Activated T-helper 2 cell treated with anti-CD3 and anti-CD28 coated beads, Interferon-gamma antibody, Interleukin-2, Interleukin-4, amounts not matched to agents 10 μg/mL and 5 μg/mL and 100 μg/mL, durations not matched to agents 14 hours and 24 hours and 36 hours (primary cell): ENCODE results near the gene SPATA1. TPM values are rescaled to one million over a fixed set of nuclear protein-coding genes. Genes with fewer than 3 reads are reported as not detected.

Experiments used
- DNase-seq: peaks from one replicate; pipeline ENCODE4 v3.0.0; 2021; ENCODE audit warnings: low spot score
- H3K27ac Mint-ChIP-seq: one replicate; pipeline ENCODE4 v1.8.0; 2021; ENCODE audit warnings: mixed read lengths
- H3K27me3 Mint-ChIP-seq: one replicate; pipeline ENCODE4 v1.8.0; 2021; ENCODE audit warnings: low read depth, mixed read lengths
- H3K36me3 Mint-ChIP-seq: one replicate; pipeline ENCODE4 v1.8.0; 2021; ENCODE audit warnings: low read depth, mixed read lengths
- H3K4me1 Mint-ChIP-seq: one replicate; pipeline ENCODE4 v1.8.0; 2021; ENCODE audit warnings: low read depth, mixed read lengths
- H3K4me3 Mint-ChIP-seq: one replicate; pipeline ENCODE4 v1.8.0; 2021; ENCODE audit warnings: low read depth, mild to moderate bottlenecking, moderate library complexity, mixed read lengths
- H3K9me3 Mint-ChIP-seq: one replicate; pipeline ENCODE4 v1.8.0; 2021; ENCODE audit warnings: mixed read lengths
- intact Hi-C: fragments of 100-400 bp; cut with micrococcal nuclease; formaldehyde crosslinking; loops from one replicate; pipeline ENCODE4 v1.15.1; 2023
- total RNA-seq: library from RNA; stranded (reverse); gene quantifications from 2 replicates; pipeline ENCODE4 v1.2.3, GENCODE V29; 2022

Gene SPATA1
- total RNA-seq, 1 donor from 2014 or later, result 1.4 TPM

GRCh38 chr1:84525779-84526178, 19.6 kb downstream of the SPATA1 start:
- Mint-ChIP-seq H3K4me3 (no peak overlapping the region), H3K27ac (no peak overlapping the region), H3K27me3 (no peaks in the 10 kb centered on the region), H3K4me1 (no peaks in the 10 kb centered on the region), H3K9me3 (peaks cover 5% of the 10 kb centered on the region), H3K36me3 (peaks cover 8% of the 10 kb centered on the region)
- DNase-seq, result no peak
- intact Hi-C loops, result no loop called here

- Mint-ChIP-seq H3K27me3 (no peaks in the 10 kb centered on the region), H3K9me3 (no peaks in the 10 kb centered on the region), H3K36me3 (peaks cover 27% of the 10 kb centered on the region), H3K4me1 (peaks cover 35% of the 10 kb centered on the region), H3K27ac (no peak overlapping the region), H3K4me3 (no peak overlapping the region)
- intact Hi-C loops, result no loop called here
- DNase-seq, result no peak
Observed at GRCh38 chr1:84538599-84538998, 32.4 kb downstream of the SPATA1 start.

- intact Hi-C loops, result loop anchor here (2.0 kb wide), 2 partner anchors 33 to 97 kb away; no protein-coding TSS in a partner anchor
- Mint-ChIP-seq H3K4me3 (no peak overlapping the region), H3K9me3 (no peaks in the 10 kb centered on the region), H3K4me1 (peaks cover 32% of the 10 kb centered on the region), H3K27me3 (no peaks in the 10 kb centered on the region), H3K27ac (no peak overlapping the region), H3K36me3 (peaks cover 27% of the 10 kb centered on the region)
- no peak for DNase-seq
Observed at GRCh38 chr1:84539972-84540371, 33.8 kb downstream of the SPATA1 start.

GRCh38 chr1:84540759-84541158, 34.6 kb downstream of the SPATA1 start:
- Mint-ChIP-seq H3K27me3 (no peaks in the 10 kb centered on the region), H3K27ac (no peak overlapping the region), H3K4me3 (no peak overlapping the region), H3K4me1 (peaks cover 29% of the 10 kb centered on the region), H3K36me3 (peaks cover 27% of the 10 kb centered on the region), H3K9me3 (no peaks in the 10 kb centered on the region)
- DNase-seq, result no peak
- intact Hi-C loops, result loop anchor here (2.0 kb wide), 2 partner anchors 32 to 98 kb away; no protein-coding TSS in a partner anchor

- peaks cover 27% of the 10 kb centered on the region for H3K4me1 Mint-ChIP-seq
- H3K36me3 Mint-ChIP-seq, result peaks cover 27% of the 10 kb centered on the region
- H3K27ac Mint-ChIP-seq, result no peak overlapping the region
- no peaks in the 10 kb centered on the region for H3K9me3 Mint-ChIP-seq
- H3K27me3 Mint-ChIP-seq, result no peaks in the 10 kb centered on the region
- intact Hi-C loops, result loop anchor here (2.0 kb wide), 2 partner anchors 31 to 99 kb away; no protein-coding TSS in a partner anchor
- H3K4me3 Mint-ChIP-seq, result no peak overlapping the region
- no peak for DNase-seq
Observed at GRCh38 chr1:84541679-84542078, 35.5 kb downstream of the SPATA1 start.

GRCh38 chr1:84550826-84551225, 44.6 kb downstream of the SPATA1 start:
- H3K27me3 Mint-ChIP-seq, result no peaks in the 10 kb centered on the region
- H3K4me3 Mint-ChIP-seq, result no peak overlapping the region
- peaks cover 6% of the 10 kb centered on the region for H3K36me3 Mint-ChIP-seq
- no peaks in the 10 kb centered on the region for H3K4me1 Mint-ChIP-seq
- H3K27ac Mint-ChIP-seq, result no peak overlapping the region
- no peaks in the 10 kb centered on the region for H3K9me3 Mint-ChIP-seq
- no peak for DNase-seq
- intact Hi-C loops, result no loop called here

GRCh38 chr1:84569216-84569615, 63.0 kb downstream of the SPATA1 start:
- intact Hi-C loops, result no loop called here
- peaks cover 9% of the 10 kb centered on the region for H3K9me3 Mint-ChIP-seq
- H3K4me3 Mint-ChIP-seq, result no peak overlapping the region
- peaks cover 59% of the 10 kb centered on the region for H3K36me3 Mint-ChIP-seq
- DNase-seq, result no peak
- H3K27ac Mint-ChIP-seq, result no peak overlapping the region
- peaks cover 48% of the 10 kb centered on the region for H3K4me1 Mint-ChIP-seq
- H3K27me3 Mint-ChIP-seq, result no peaks in the 10 kb centered on the region

GRCh38 chr1:84570436-84571149, 64.4 kb downstream of the SPATA1 start:
- DNase-seq, result no peak
- Mint-ChIP-seq H3K4me3 (no peak overlapping the region), H3K36me3 (peaks cover 59% of the 10 kb centered on the region), H3K27ac (peak overlapping the region; percentile 28), H3K9me3 (peaks cover 9% of the 10 kb centered on the region), H3K27me3 (no peaks in the 10 kb centered on the region), H3K4me1 (peaks cover 60% of the 10 kb centered on the region)
- intact Hi-C loops, result loop anchor here (5.0 to 10.0 kb wide), 4 partner anchors 387 to 707 kb away; partner anchors contain the start of genes BCL10, C1orf52 and MCOLN2

- Mint-ChIP-seq H3K4me1 (peaks cover 60% of the 10 kb centered on the region), H3K36me3 (peaks cover 59% of the 10 kb centered on the region)
- intact Hi-C loops, result loop anchor here (5.0 to 10.0 kb wide), 4 partner anchors 386 to 706 kb away; partner anchors contain the start of genes BCL10, C1orf52 and MCOLN2
Observed at GRCh38 chr1:84571150-84571535, 65.0 kb downstream of the SPATA1 start.

GRCh38 chr1:84573481-84573966, 67.3 kb downstream of the SPATA1 start:
- Mint-ChIP-seq H3K9me3 (peaks cover 9% of the 10 kb centered on the region), H3K4me1 (peaks cover 54% of the 10 kb centered on the region), H3K27me3 (no peaks in the 10 kb centered on the region), H3K27ac (peak overlapping the region; percentile 100), H3K36me3 (peaks cover 44% of the 10 kb centered on the region), H3K4me3 (peak overlapping the region; percentile 97)
- DNase-seq, result no peak
- intact Hi-C loops, result loop anchor here (1.0 to 10.0 kb wide), 6 partner anchors 26 to 704 kb away; partner anchors contain the start of genes BCL10, C1orf52 and MCOLN2

More at GRCh38 chr1:84571150-84571535, 65.0 kb downstream of the SPATA1 start:
- H3K4me3 Mint-ChIP-seq, result no peak overlapping the region
- no peaks in the 10 kb centered on the region for H3K27me3 Mint-ChIP-seq
- DNase-seq, result no peak
- H3K27ac Mint-ChIP-seq, result no peak overlapping the region
- peaks cover 9% of the 10 kb centered on the region for H3K9me3 Mint-ChIP-seq

- peak; percentile 76 for DNase-seq
- intact Hi-C loops, result loop anchor here (1.0 to 10.0 kb wide), 11 partner anchors 25 to 703 kb away; partner anchors contain the start of genes BCL10, C1orf52, GNG5 and MCOLN2
- peak within 1 kb of the TSS; percentile 97 for H3K4me3 Mint-ChIP-seq
Observed at GRCh38 chr1:84573967-84574842, 68.0 kb downstream of the SPATA1 start, which contains the start of gene CTBS. Gene CTBS (minus strand): TSS chr1:84574440. CDS start chr1:84574415, 25 bp downstream.

GRCh38 chr1:84574936-84575335, 68.8 kb downstream of the SPATA1 start:
- Mint-ChIP-seq H3K27ac (peak overlapping the region; percentile 92), H3K9me3 (peaks cover 9% of the 10 kb centered on the region), H3K4me1 (peaks cover 46% of the 10 kb centered on the region), H3K27me3 (no peaks in the 10 kb centered on the region), H3K4me3 (peak overlapping the region; percentile 97), H3K36me3 (peaks cover 33% of the 10 kb centered on the region)
- intact Hi-C loops, result loop anchor here (1.0 to 10.0 kb wide), 9 partner anchors 44 to 702 kb away; partner anchors contain the start of genes BCL10, C1orf52, GNG5 and MCOLN2
- no peak for DNase-seq

More at GRCh38 chr1:84573967-84574842, 68.0 kb downstream of the SPATA1 start, which contains the start of gene CTBS:
- Mint-ChIP-seq H3K36me3 (peaks cover 37% of the 10 kb centered on the region), H3K27ac (peak within 1 kb of the TSS; percentile 100), H3K27me3 (no peaks in the 10 kb centered on the region), H3K4me1 (peaks cover 50% of the 10 kb centered on the region), H3K9me3 (peaks cover 9% of the 10 kb centered on the region)
